Left ventricle myocardium inferior (tissue), 1 donor: ENCODE results near the gene VAV2. TPM values are rescaled to one million over a fixed set of nuclear protein-coding genes. Genes with fewer than 3 reads are reported as not detected.

ENCODE experiments used
- DNase-seq: peaks from one replicate; pipeline ENCODE4 v3.0.0-alpha.2; 2020
- H3K27ac ChIP-seq: fragments of 200-600 bp; replicated peaks from 2 replicates; pipeline ENCODE4 v1.8.0; 2021
- H3K27me3 ChIP-seq: fragments of 200-600 bp; 2 replicates; pipeline ENCODE4 v1.8.0; 2021; ENCODE audit warnings: low read depth
- H3K36me3 ChIP-seq: fragments of 200-600 bp; 2 replicates; pipeline ENCODE4 v1.8.0; 2021
- H3K4me1 ChIP-seq: fragments of 200-600 bp; 2 replicates; pipeline ENCODE4 v1.8.0; 2021
- H3K4me3 ChIP-seq: fragments of 200-600 bp; 2 replicates; pipeline ENCODE4 v1.8.0; 2021; ENCODE audit warnings: mild to moderate bottlenecking, moderate library complexity
- H3K9me3 ChIP-seq: fragments of 200-600 bp; replicated peaks from 2 replicates; pipeline ENCODE4 v1.8.0; 2021
- intact Hi-C: fragments of 100-400 bp; cut with micrococcal nuclease; formaldehyde crosslinking; loops from one replicate; pipeline ENCODE4 v1.11.0; 2022
- total RNA-seq: library from RNA; stranded (reverse); fragmentation: NEBNext Ultra II Directional; extraction: Animal tissue kit (Norgen Biotek cat#: 25700); gene quantifications from one replicate; pipeline ENCODE4 v1.2.1, GENCODE V29; 2021
- TF ChIP-seq, protein P1 (sequence below): fragments of 200-600 bp; IDR thresholded peaks from 2 replicates; pipeline ENCODE4 v1.8.0; 2021; ENCODE audit warnings: antibody characterized with exemption, mild to moderate bottlenecking, borderline replicate concordance
- donor health status: DM: no; HTN: yes; CAD: no; lungs with severe emphysema.

VAV2 gene
- total RNA-seq, 1 donor from 2014 or later, result 4.1 TPM

DNA sequence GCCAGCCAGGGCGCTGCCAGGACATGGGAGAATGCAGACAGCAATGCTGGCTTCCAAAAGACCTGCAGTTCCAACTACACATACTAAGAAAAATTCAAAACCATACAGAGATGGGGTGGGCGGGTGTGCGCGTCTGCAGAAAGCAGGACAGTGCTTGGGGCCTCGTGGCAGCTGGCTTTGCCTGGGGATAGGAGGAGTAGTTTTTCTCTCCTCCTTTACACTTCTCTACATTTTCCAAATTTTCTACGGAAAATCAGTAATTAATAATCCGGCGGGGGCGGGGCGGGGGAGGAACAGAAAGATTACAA, 210.3 kb downstream of the VAV2 start:
- H3K4me1 ChIP-seq, result peaks cover 6% of the 10 kb centered on the region
- no peaks in the 10 kb centered on the region for H3K9me3 ChIP-seq
- H3K27me3 ChIP-seq, result no peaks in the 10 kb centered on the region
- TF ChIP-seq, protein P1, sequence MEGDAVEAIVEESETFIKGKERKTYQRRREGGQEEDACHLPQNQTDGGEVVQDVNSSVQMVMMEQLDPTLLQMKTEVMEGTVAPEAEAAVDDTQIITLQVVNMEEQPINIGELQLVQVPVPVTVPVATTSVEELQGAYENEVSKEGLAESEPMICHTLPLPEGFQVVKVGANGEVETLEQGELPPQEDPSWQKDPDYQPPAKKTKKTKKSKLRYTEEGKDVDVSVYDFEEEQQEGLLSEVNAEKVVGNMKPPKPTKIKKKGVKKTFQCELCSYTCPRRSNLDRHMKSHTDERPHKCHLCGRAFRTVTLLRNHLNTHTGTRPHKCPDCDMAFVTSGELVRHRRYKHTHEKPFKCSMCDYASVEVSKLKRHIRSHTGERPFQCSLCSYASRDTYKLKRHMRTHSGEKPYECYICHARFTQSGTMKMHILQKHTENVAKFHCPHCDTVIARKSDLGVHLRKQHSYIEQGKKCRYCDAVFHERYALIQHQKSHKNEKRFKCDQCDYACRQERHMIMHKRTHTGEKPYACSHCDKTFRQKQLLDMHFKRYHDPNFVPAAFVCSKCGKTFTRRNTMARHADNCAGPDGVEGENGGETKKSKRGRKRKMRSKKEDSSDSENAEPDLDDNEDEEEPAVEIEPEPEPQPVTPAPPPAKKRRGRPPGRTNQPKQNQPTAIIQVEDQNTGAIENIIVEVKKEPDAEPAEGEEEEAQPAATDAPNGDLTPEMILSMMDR, result no peak
- no peak overlapping the region for H3K27ac ChIP-seq
- DNase-seq, result no peak
- no peak overlapping the region for H3K4me3 ChIP-seq
- peaks cover 27% of the 10 kb centered on the region for H3K36me3 ChIP-seq
- intact Hi-C loops, result no loop called here

DNA sequence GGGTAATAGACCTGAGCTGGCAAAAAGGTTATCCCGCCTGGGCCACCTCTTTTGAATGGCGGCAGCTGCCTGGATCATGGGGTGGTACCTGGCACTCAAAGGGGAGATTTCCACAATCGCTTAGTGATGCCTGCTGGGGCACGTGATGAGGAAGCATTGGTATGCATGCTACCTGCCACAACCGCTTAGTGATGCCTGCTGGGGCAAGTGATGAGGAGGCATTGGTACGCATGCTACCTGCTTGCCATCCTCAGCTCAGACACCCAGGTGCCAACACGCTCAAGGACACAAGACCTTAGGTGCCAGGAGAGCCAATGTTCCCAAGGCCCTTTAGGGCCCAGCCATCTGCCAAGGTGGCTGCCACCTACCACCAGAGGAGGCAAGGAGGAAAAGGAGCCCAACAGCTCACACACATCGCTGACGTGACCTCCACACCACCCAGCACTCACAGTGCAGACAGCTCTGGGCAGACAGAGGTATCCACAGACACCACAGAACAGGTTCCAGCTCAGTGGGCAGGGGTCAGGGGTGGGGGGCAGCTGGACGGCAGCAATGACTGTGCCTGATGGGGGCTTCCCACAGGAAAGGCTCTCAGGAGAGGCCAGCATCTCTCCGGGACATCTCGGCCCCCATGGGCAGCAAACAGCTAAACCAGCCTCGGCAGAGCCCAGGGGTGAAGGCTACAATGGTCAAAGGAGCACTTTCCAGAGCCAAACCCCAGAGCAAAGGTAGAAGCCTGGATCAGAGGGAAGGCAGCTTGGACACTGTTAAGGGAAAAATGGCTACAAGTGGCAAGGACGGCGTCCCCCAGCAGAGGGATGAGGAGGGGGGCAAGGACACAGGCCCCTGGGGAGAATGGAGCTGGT, 210.9 kb downstream of the VAV2 start:
- peaks cover 9% of the 10 kb centered on the region for H3K4me1 ChIP-seq
- H3K9me3 ChIP-seq, result no peaks in the 10 kb centered on the region
- no peaks in the 10 kb centered on the region for H3K27me3 ChIP-seq
- TF ChIP-seq, protein P1, result no peak
- intact Hi-C loops, result no loop called here
- H3K4me3 ChIP-seq, result no peak overlapping the region
- H3K36me3 ChIP-seq, result peaks cover 27% of the 10 kb centered on the region
- DNase-seq, result no peak
- H3K27ac ChIP-seq, result no peak overlapping the region

DNA sequence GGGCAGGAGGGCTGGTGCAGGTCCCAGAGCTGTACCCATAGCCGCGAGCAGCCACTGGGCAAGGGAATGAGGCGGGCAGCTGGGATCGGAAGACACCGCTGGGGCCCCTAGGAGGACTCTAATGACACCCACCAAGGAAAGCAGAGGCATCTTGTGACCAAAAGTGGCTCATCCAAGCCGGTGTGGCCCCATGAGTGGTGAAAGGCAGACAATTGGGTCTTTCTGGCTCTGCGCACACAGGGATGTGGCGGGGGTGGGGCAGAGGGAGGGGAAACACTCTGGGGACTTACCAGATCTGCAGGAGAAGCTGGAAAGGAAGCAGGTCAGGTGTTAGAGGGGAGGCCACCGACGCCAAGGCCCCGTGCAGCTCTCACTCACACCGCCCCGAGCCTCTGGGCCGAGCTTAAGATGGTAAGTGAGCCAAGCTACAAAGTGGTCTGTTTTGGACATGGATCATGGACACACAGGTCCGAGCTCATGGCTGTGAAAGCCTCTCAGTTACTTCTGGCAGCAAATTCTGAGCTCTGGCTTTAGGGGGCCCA, 211.6 kb downstream of the VAV2 start:
- Histone ChIP-seq H3K4me3 (no peak overlapping the region), H3K9me3 (no peaks in the 10 kb centered on the region), H3K27me3 (no peaks in the 10 kb centered on the region), H3K4me1 (peaks cover 9% of the 10 kb centered on the region), H3K27ac (no peak overlapping the region), H3K36me3 (peaks cover 22% of the 10 kb centered on the region)
- intact Hi-C loops, result no loop called here
- TF ChIP-seq, protein P1, result no peak
- DNase-seq, result no peak

DNA sequence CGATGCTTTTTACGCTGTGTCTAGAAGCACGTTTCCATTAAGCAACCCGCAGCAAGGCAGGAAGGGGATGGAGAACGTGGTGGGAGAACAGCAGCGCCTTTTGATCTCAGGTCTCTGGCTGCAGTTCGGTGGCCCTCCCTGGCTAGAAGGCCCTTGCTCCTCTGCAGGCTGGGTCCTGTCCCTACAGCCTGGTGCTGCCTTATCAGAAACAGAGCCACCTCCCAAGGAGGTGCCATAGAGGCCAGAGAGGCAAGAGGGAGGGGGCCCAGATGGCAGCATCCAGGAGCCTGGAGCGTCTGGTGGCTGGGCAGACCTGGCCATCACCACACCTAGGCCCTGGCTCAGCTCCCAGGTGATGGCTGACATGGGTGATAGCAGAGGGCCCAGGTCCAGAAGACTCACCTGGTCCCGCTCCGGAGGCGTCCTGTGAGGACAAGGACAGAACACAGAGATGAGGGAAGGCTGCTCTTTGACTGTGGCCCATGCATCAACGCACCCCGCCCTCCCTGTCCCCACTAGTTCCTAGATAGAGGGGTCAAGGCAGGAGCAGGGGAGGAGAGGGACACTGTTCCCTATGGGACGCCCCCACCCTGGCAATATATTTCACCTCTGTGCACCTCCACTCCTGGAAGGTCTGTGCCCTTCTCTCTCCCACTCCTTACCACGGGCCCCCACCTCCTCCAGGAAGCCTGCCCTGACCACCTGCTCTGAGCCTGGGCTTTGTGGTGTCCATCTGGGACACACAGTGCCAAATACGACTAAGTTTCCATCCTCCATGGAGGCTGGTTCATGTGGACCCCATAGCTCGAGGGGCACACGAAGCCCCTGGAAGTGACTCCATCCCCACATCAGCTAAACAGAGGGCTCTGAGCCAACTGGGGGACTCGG, 212.4 kb downstream of the VAV2 start:
- Histone ChIP-seq H3K27ac (no peak overlapping the region), H3K9me3 (no peaks in the 10 kb centered on the region), H3K36me3 (peaks cover 27% of the 10 kb centered on the region), H3K4me3 (no peak overlapping the region), H3K27me3 (no peaks in the 10 kb centered on the region), H3K4me1 (peaks cover 9% of the 10 kb centered on the region)
- TF ChIP-seq, protein P1, result no peak
- intact Hi-C loops, result no loop called here
- no peak for DNase-seq

DNA sequence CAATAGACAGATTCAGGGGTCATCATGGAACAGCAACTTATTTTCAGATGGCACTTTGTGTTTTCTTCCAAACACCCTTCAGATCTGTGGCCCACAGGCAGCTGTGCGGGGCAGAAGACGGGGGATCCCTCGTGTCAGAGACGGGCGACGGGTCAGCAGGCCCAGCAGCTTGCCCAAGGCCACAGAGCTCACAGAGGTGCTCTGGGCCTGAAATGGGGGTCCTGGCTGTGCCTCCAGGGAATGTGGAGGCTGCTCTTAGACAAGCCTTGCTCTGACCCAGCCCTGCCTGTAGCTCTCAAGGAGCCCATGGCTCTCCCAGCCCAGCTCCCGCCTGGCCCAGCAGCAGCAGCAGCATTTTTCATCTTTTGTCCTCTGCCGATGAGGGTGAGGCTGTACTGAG, 213.0 kb downstream of the VAV2 start:
- H3K27me3 ChIP-seq, result no peaks in the 10 kb centered on the region
- H3K9me3 ChIP-seq, result peaks cover 3% of the 10 kb centered on the region
- H3K27ac ChIP-seq, result no peak overlapping the region
- peaks cover 33% of the 10 kb centered on the region for H3K36me3 ChIP-seq
- DNase-seq, result no peak
- TF ChIP-seq, protein P1, result no peak
- H3K4me3 ChIP-seq, result no peak overlapping the region
- intact Hi-C loops, result no loop called here
- H3K4me1 ChIP-seq, result peaks cover 9% of the 10 kb centered on the region
